ENCODE measurements around the gene SRGN. TPM values are rescaled to one million over a fixed set of nuclear protein-coding genes. Genes with fewer than 3 reads are reported as not detected.

SRGN gene
- total and polyA plus RNA-seq, 10 of the 15 experiments (the other 5 are each of a cell fraction or from before 2014, with no cell fraction given), result 382 to 2,414 (median 885) TPM

DNA sequence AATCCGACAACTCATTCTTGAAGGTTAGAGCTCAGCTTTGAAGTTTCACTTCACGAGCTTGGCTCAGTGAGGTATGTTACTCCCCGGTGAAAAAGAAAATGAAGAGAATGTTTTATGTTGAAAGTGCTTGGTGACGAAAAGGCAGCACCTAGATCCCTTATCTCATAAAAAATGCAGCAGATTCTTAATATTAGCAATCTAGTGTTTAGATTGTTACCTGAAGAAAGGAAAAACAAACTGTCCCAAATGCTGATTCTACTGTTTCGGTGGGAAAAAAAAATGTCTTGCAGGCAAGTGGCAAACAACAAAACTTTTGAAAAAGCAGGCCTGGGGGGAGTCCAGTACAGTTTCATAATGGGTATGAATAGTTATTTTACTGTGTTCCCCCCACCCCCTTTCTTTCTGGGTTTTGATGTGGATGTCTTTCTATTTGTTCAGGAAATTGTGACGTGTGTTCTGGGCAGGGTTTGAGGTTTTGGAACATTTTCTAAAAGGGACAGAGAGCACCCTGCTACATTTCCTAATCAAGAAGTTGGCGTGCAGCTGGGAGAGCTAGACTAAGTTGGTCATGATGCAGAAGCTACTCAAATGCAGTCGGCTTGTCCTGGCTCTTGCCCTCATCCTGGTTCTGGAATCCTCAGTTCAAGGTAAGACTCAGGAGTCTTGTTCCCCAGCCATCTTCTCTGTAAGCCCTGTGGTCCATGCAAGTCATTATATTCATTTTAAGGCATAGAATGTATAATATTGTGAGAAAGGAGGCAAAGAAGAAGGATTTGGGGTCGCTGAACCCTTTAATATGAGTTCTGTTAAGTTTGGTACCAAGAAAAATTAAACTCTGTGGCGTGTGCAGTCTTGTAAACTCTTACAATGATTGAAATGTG is at the start of gene SRGN (continued):
- TF ChIP-seq, protein P1, sequence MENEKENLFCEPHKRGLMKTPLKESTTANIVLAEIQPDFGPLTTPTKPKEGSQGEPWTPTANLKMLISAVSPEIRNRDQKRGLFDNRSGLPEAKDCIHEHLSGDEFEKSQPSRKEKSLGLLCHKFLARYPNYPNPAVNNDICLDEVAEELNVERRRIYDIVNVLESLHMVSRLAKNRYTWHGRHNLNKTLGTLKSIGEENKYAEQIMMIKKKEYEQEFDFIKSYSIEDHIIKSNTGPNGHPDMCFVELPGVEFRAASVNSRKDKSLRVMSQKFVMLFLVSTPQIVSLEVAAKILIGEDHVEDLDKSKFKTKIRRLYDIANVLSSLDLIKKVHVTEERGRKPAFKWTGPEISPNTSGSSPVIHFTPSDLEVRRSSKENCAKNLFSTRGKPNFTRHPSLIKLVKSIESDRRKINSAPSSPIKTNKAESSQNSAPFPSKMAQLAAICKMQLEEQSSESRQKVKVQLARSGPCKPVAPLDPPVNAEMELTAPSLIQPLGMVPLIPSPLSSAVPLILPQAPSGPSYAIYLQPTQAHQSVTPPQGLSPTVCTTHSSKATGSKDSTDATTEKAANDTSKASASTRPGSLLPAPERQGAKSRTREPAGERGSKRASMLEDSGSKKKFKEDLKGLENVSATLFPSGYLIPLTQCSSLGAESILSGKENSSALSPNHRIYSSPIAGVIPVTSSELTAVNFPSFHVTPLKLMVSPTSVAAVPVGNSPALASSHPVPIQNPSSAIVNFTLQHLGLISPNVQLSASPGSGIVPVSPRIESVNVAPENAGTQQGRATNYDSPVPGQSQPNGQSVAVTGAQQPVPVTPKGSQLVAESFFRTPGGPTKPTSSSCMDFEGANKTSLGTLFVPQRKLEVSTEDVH (IDR thresholded peaks at IDR 0.05; ENCODE audit: low read depth, partially characterized antibody), result no peak
- TF ChIP-seq, protein P2, sequence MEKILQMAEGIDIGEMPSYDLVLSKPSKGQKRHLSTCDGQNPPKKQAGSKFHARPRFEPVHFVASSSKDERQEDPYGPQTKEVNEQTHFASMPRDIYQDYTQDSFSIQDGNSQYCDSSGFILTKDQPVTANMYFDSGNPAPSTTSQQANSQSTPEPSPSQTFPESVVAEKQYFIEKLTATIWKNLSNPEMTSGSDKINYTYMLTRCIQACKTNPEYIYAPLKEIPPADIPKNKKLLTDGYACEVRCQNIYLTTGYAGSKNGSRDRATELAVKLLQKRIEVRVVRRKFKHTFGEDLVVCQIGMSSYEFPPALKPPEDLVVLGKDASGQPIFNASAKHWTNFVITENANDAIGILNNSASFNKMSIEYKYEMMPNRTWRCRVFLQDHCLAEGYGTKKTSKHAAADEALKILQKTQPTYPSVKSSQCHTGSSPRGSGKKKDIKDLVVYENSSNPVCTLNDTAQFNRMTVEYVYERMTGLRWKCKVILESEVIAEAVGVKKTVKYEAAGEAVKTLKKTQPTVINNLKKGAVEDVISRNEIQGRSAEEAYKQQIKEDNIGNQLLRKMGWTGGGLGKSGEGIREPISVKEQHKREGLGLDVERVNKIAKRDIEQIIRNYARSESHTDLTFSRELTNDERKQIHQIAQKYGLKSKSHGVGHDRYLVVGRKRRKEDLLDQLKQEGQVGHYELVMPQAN (conservative IDR thresholded peaks at IDR 0.05), result no peak; the same call in 1 of the 2 replicates
- no peak for TF ChIP-seq NFYA (IDR thresholded peaks at IDR 0.05; ENCODE audit: borderline replicate concordance, low read depth, low read length)
- TF ChIP-seq TBL1XR1 (IDR thresholded peaks at IDR 0.05; ENCODE audit: low read depth, low read length), result peak; percentile 80; the same call in 1 of the 2 replicates
- no peak for TF ChIP-seq BRCA1 (IDR thresholded peaks at IDR 0.05; ENCODE audit: low read depth, low read length)
- no peak for TF ChIP-seq ZBED1 (IDR thresholded peaks at IDR 0.05; ENCODE audit: borderline replicate concordance)
- no peak for TF ChIP-seq SRF (IDR thresholded peaks at IDR 0.05; ENCODE audit: low read depth in 2 of 2, low read length in 2 of 2)
- TF ChIP-seq FOS (IDR thresholded peaks at IDR 0.05; ENCODE audit: borderline replicate concordance, extremely low read depth, insufficient read length), result no peak
- TF ChIP-seq PKNOX1 (IDR thresholded peaks at IDR 0.05), result 0 out of 2 replicates have a peak, but pooled peaks have one; percentile 9
- peak; percentile 30 to 38; a peak in 1 of 4 replicates for TF ChIP-seq BHLHE40 (IDR thresholded peaks at IDR 0.05; ENCODE audit: borderline replicate concordance in 1 of 2, low read depth in 2 of 2, low read length in 1 of 2)
- no peak for TF ChIP-seq CEBPZ (IDR thresholded peaks at IDR 0.05; ENCODE audit: low read depth, low read length)
- peak; percentile 46 for TF ChIP-seq EED (IDR thresholded peaks at IDR 0.05; ENCODE audit: low read depth)
- TF ChIP-seq MYB (IDR thresholded peaks at IDR 0.05; ENCODE audit: borderline replicate concordance, low read depth, low read length), result no peak
- peak; percentile 30; the same call in 1 of the 2 replicates for TF ChIP-seq E2F4 (IDR thresholded peaks at IDR 0.05; ENCODE audit: low read depth, low read length)
- no peak for TF ChIP-seq ATF3 (IDR thresholded peaks at IDR 0.05; ENCODE audit: borderline replicate concordance, extremely low read depth, low read depth, low read length)
- no peak for TF ChIP-seq HDGF (IDR thresholded peaks at IDR 0.05)

Data from GM12878 (cell line).